Activated T-cell treated with anti-CD3 and anti-CD28 coated beads, Interleukin-2, amount 50 U/mL, for 72 hours (primary cell): ENCODE data around the gene GLYATL3. TPM values are rescaled to one million over a fixed set of nuclear protein-coding genes. Genes with fewer than 3 reads are reported as not detected.
"Not testable (repeated sequence)": the region's sequence is repeated elsewhere in the genome, so short reads cannot be mapped to it uniquely, and the experiment has no call there.

Experiments used
- ATAC-seq, 2 donors: fragments of 150-1000 bp; cut with Tn5 transposase; replicated peaks in 1 of 2; 2 replicates each; pipeline ENCODE4 v1.10.0; 2021; ENCODE audit warnings: moderate library complexity in 2 of 2, mild to moderate bottlenecking in 1 of 2
- DNase-seq, 2 donors: peaks; one replicate each; pipeline ENCODE4 v3.0.0; 2021 to 2022; ENCODE audit warnings: mixed read lengths in 1 of 2
- H3K27ac Mint-ChIP-seq: one replicate; pipeline ENCODE4 v1.8.0; 2022; ENCODE audit warnings: mild to moderate bottlenecking, moderate library complexity, mixed read lengths
- H3K27me3 Mint-ChIP-seq: one replicate; pipeline ENCODE4 v1.8.0; 2022; ENCODE audit warnings: low read depth, mixed read lengths
- H3K36me3 Mint-ChIP-seq, 2 donors: one replicate each; pipeline ENCODE4 v1.8.0; 2022; ENCODE audit warnings: mixed read lengths in 2 of 2, mild to moderate bottlenecking in 1 of 2; ENCODE audit not compliant: insufficient read depth in 2 of 2
- H3K4me1 Mint-ChIP-seq: one replicate; pipeline ENCODE4 v1.8.0; 2022; ENCODE audit warnings: low read depth, mixed read lengths
- H3K4me3 Mint-ChIP-seq, 2 donors: one replicate each; pipeline ENCODE4 v1.8.0; 2022; ENCODE audit warnings: mild to moderate bottlenecking in 2 of 2, mixed read lengths in 2 of 2, moderate library complexity in 2 of 2
- H3K9me3 Mint-ChIP-seq, 2 donors: one replicate each; pipeline ENCODE4 v1.8.0; 2022; ENCODE audit warnings: mixed read lengths in 2 of 2
- total RNA-seq, 2 donors: library from RNA; stranded (reverse); gene quantifications; one replicate each; pipeline ENCODE4 v1.2.3, GENCODE V29; 2022

The GLYATL3 gene
- total RNA-seq, 2 donors from 2014 or later, result not detected

- H3K27me3 Mint-ChIP-seq, ATAC-seq, H3K4me3 Mint-ChIP-seq, H3K9me3 Mint-ChIP-seq, DNase-seq, H3K27ac Mint-ChIP-seq, H3K4me1 Mint-ChIP-seq: not testable (repeated sequence)
- peaks cover 5 to 19% of the 10 kb centered on the region in 2 donors for H3K36me3 Mint-ChIP-seq
These were observed 16.3 kb upstream of the GLYATL3 start for GRCh38 chr6:49483380-49483779.

DNA sequence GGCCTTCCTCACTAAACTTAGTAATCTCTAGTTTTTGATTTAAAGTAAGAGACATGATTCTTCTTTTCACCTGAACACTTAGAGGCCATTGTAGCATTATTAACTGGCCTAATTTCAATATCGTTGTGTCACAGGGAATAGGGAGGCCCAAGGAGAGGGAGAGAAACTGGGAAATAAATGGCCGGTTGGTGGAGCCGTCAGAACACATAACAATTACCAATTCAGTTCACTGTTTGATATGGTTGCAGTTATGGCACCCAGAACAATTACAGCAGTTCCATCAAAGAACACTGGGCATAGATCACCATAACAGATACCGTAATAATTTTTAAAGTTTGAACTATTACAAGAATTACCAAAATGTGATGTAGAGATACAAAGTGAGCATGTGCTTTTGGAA lies 9.1 kb upstream of the GLYATL3 start:
- no peak overlapping the region for H3K27ac Mint-ChIP-seq
- no peaks in the 10 kb centered on the region for H3K27me3 Mint-ChIP-seq
- no peaks in the 10 kb centered on the region for H3K9me3 Mint-ChIP-seq
- H3K4me3 Mint-ChIP-seq, result no peak overlapping the region
- ATAC-seq, result no peak
- H3K36me3 Mint-ChIP-seq, result peaks cover 6 to 26% of the 10 kb centered on the region in 2 donors
- no peaks in the 10 kb centered on the region for H3K4me1 Mint-ChIP-seq
- DNase-seq, result no peak

- Mint-ChIP-seq H3K4me1 (no peaks in the 10 kb centered on the region), H3K27ac (no peak overlapping the region), H3K9me3 (no peaks in the 10 kb centered on the region), H3K4me3 (no peak overlapping the region), H3K36me3 (peaks cover 0 to 3% of the 10 kb centered on the region in 2 donors), H3K27me3 (no peaks in the 10 kb centered on the region)
- no peak for DNase-seq
- no peak for ATAC-seq
These were observed 2.4 kb upstream of the GLYATL3 start for GRCh38 chr6:49497304-49497703.

GRCh38 chr6:49499126-49499525 lies 597 bp upstream of the GLYATL3 start:
- ATAC-seq, result no peak
- Mint-ChIP-seq H3K27ac (no peak overlapping the region), H3K36me3 (no peaks in the 10 kb centered on the region), H3K4me1 (no peaks in the 10 kb centered on the region), H3K27me3 (peaks cover 6% of the 10 kb centered on the region), H3K4me3 (no peak overlapping the region), H3K9me3 (no peaks in the 10 kb centered on the region)
- DNase-seq, result no peak

DNA sequence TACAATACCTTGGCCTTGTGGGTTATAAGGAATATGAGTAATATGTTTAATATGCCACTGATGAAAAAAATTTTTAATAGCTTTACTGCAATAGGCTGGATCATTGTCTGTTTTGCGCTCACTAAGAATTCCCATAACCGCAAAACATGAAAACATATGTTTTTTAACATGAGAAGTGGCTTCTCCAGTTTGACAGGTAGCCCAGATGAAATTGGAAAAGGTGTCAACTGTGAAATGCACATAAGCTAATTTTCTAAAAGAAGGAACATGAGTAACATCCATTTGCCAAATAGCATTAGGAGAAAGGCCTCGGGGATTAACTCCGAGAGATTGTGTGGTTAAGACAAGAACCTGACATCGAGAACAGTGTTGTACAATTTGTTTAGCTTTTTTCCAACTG lies 4.9 kb downstream of the GLYATL3 start:
- ATAC-seq (no peak), DNase-seq (no peak)
- Mint-ChIP-seq H3K27me3 (peaks cover 20% of the 10 kb centered on the region), H3K9me3 (no peaks in the 10 kb centered on the region), H3K4me1 (no peaks in the 10 kb centered on the region), H3K4me3 (no peak overlapping the region), H3K27ac (no peak overlapping the region), H3K36me3 (no peaks in the 10 kb centered on the region)

DNA sequence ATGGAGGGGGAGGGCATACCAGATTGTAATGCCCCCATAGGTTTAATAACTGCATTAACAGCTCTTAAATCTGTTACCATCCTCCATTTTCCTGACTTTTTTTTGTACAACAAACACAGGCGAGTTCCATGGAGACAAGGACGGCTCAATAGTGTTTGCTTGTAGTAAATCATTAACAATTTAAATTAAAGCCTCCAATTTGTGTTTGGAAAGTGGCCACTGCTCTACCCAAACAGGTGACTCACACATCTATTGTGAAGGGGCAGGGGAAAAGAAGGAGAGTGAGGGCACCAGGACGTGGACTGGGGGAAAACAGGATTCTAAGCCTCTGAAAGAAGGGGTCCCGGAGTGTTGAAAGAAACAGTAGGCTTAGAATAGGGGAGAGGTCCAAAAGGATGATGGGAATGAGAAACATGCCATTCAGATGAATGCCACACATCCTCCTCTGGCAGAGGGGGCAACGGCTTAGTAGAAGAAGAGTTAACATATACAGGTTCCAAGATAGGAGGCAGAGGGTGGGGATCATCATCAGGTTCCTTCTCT lies 6.9 kb downstream of the GLYATL3 start:
- Mint-ChIP-seq H3K27me3 (peaks cover 20% of the 10 kb centered on the region), H3K4me3 (no peak overlapping the region), H3K4me1 (no peaks in the 10 kb centered on the region), H3K9me3 (no peaks in the 10 kb centered on the region), H3K36me3 (no peaks in the 10 kb centered on the region), H3K27ac (no peak overlapping the region)
- no peak for DNase-seq
- ATAC-seq, result no peak

GRCh38 chr6:49509342-49509741 lies 9.6 kb downstream of the GLYATL3 start:
- H3K4me3 Mint-ChIP-seq, result no peak overlapping the region
- no peaks in the 10 kb centered on the region for H3K4me1 Mint-ChIP-seq
- peaks cover 27% of the 10 kb centered on the region for H3K27me3 Mint-ChIP-seq
- no peaks in the 10 kb centered on the region for H3K36me3 Mint-ChIP-seq
- H3K9me3 Mint-ChIP-seq, result no peaks in the 10 kb centered on the region
- H3K27ac Mint-ChIP-seq, result no peak overlapping the region
- DNase-seq, result no peak
- no peak for ATAC-seq

DNA sequence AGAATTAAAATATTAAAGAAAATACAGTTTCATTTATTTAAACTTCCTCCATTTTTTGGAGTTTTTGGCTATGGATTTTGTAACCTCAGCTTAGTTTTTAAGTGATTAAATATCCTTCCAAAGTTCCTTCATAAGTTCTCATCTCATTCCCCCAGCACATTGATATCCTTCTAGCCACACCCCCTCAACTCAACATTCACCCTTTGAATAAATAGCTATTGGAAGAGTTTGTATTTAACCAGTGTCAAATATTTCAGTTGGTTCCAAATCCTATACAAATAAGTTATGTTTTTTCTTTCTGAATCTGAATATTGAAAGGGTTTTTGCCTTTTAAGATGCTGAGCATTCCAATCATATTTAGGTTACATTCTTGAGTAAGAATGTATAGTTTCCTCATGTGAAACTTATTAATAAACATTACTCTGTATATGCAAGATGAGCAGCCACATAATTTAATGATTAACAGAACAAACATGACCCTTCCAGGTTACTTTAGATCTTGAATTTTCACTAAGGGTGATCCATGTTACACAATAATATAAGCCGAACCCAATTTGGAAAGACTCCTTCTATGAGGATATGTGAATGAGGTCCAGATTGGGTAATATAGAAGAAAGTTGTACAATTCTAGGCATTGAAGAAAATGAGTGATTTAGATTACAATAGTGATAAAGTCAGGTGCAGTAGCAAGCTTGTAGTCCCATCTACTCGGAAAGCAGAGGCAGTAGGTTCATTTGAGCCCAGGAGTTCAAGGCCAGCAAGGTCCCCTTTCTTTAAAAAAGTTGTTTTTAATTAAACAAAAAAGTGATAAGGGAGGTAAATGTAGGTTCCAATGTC lies 13.6 kb downstream of the GLYATL3 start:
- Mint-ChIP-seq H3K4me1 (no peaks in the 10 kb centered on the region), H3K36me3 (no peaks in the 10 kb centered on the region), H3K4me3 (no peak overlapping the region), H3K9me3 (no peaks in the 10 kb centered on the region), H3K27ac (no peak overlapping the region), H3K27me3 (peaks cover 14% of the 10 kb centered on the region)
- ATAC-seq, result no peak
- DNase-seq, result no peak

- ATAC-seq (no peak), DNase-seq (no peak)
- H3K9me3 Mint-ChIP-seq, result no peaks in the 10 kb centered on the region
- H3K4me3 Mint-ChIP-seq, result no peak overlapping the region
- H3K27me3 Mint-ChIP-seq, result peaks cover 14% of the 10 kb centered on the region
- no peaks in the 10 kb centered on the region for H3K36me3 Mint-ChIP-seq
- H3K4me1 Mint-ChIP-seq, result no peaks in the 10 kb centered on the region
- H3K27ac Mint-ChIP-seq, result no peak overlapping the region
These were observed 15.1 kb downstream of the GLYATL3 start for GRCh38 chr6:49514571-49515484.

DNA sequence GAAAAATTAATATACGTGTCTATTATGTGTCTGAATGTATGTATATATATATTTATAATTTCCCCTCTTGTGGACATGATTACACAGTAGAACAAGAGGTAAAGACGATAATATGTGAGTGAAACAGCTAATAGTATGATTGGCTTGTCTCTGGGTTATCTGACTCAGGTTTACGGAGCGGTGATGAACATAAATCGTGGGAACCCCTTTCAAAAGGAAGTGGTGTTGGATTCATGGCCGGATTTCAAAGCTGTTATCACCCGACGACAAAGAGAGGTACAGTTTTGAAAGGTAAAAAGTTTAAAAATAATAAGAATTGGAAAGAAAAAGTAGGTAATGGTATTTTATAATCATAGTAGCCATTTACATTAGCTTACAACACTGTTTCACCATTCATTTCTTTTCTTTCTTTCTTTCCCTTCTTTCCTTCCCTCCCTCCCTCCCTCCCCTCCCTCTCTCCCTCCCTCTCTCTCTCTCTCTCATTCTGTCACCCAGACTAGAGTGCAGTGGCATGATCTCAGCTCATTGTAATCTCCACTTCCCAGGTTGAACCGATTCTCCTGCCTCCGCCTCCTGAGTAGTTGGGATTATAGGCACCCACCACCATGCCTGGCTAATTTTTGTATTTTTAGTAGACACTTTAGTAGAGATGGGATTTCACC lies 15.9 kb downstream of the GLYATL3 start:
- DNase-seq (no peak), ATAC-seq (no peak)
- H3K4me1 Mint-ChIP-seq, result no peaks in the 10 kb centered on the region
- H3K4me3 Mint-ChIP-seq, result no peak overlapping the region
- no peaks in the 10 kb centered on the region for H3K36me3 Mint-ChIP-seq
- peaks cover 14% of the 10 kb centered on the region for H3K27me3 Mint-ChIP-seq
- no peaks in the 10 kb centered on the region for H3K9me3 Mint-ChIP-seq
- H3K27ac Mint-ChIP-seq, result no peak overlapping the region

DNA sequence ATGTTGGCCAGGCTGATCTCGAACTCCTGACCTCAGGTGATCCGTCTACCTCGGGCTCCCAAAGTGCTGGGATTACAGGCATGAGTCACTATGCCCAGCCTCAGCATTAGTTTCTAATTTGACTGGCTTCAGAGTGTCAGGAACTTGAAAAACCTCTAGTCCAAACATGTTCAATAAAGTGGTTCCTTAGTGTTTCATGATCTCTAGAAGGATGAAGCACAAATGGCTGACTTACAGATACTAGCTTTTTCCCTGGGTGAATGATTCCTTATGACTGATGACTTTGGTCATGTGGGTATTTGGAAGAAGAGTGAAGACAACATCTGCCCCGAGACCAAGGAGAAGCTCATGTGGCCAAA lies 16.4 kb downstream of the GLYATL3 start:
- DNase-seq, result no peak
- H3K36me3 Mint-ChIP-seq, result no peaks in the 10 kb centered on the region
- H3K4me1 Mint-ChIP-seq, result no peaks in the 10 kb centered on the region
- no peak overlapping the region for H3K4me3 Mint-ChIP-seq
- no peaks in the 10 kb centered on the region for H3K9me3 Mint-ChIP-seq
- H3K27me3 Mint-ChIP-seq, result peaks cover 14% of the 10 kb centered on the region
- no peak overlapping the region for H3K27ac Mint-ChIP-seq
- ATAC-seq, result no peak

GRCh38 chr6:49517919-49518318 lies 18.2 kb downstream of the GLYATL3 start:
- Mint-ChIP-seq H3K36me3 (no peaks in the 10 kb centered on the region), H3K4me3 (no peak overlapping the region), H3K27ac (no peak overlapping the region), H3K9me3 (no peaks in the 10 kb centered on the region), H3K4me1 (no peaks in the 10 kb centered on the region), H3K27me3 (peaks cover 14% of the 10 kb centered on the region)
- DNase-seq (no peak), ATAC-seq (no peak)

GRCh38 chr6:49519660-49520059 lies 19.9 kb downstream of the GLYATL3 start:
- Mint-ChIP-seq H3K27ac (no peak overlapping the region), H3K4me1 (no peaks in the 10 kb centered on the region), H3K27me3 (no peaks in the 10 kb centered on the region), H3K4me3 (no peak overlapping the region), H3K9me3 (no peaks in the 10 kb centered on the region), H3K36me3 (no peaks in the 10 kb centered on the region)
- DNase-seq, result no peak
- no peak for ATAC-seq
